Muscle layer of colon (tissue), 2 donors: ENCODE results near the gene SPAG6.

ENCODE experiments used
- H3K27ac ChIP-seq: one replicate; pipeline ENCODE4 v1.7.0; 2013; ENCODE audit warnings: low read depth, mild to moderate bottlenecking, low read length, moderate library complexity
- H3K27me3 ChIP-seq, 2 donors: one replicate each; pipeline ENCODE4 v1.7.0; 2013; ENCODE audit warnings: low read length in 2 of 2, mild to moderate bottlenecking in 2 of 2; ENCODE audit not compliant: insufficient read depth in 2 of 2, control insufficient read depth in 1 of 2
- H3K36me3 ChIP-seq: one replicate; pipeline ENCODE4 v1.7.0; 2013; ENCODE audit warnings: mild to moderate bottlenecking, low read length; ENCODE audit not compliant: insufficient read depth
- H3K4me1 ChIP-seq: one replicate; pipeline ENCODE4 v1.7.0; 2013; ENCODE audit warnings: mild to moderate bottlenecking, low read length; ENCODE audit not compliant: insufficient read depth
- H3K4me3 ChIP-seq, 2 donors: one replicate each; pipeline ENCODE4 v1.7.0; 2013; ENCODE audit warnings: low read length in 2 of 2, low read depth in 1 of 2, mild to moderate bottlenecking in 1 of 2, moderate library complexity in 1 of 2
- H3K9ac ChIP-seq: one replicate; pipeline ENCODE4 v1.7.0; 2013; ENCODE audit warnings: low read length
- H3K9me3 ChIP-seq: one replicate; pipeline ENCODE4 v1.7.0; 2013; ENCODE audit warnings: mild to moderate bottlenecking, low read length
- donor health status: abdominal sarcoma.
- donor health status: Adenocarcinoma of cecum.

Gene SPAG6

DNA sequence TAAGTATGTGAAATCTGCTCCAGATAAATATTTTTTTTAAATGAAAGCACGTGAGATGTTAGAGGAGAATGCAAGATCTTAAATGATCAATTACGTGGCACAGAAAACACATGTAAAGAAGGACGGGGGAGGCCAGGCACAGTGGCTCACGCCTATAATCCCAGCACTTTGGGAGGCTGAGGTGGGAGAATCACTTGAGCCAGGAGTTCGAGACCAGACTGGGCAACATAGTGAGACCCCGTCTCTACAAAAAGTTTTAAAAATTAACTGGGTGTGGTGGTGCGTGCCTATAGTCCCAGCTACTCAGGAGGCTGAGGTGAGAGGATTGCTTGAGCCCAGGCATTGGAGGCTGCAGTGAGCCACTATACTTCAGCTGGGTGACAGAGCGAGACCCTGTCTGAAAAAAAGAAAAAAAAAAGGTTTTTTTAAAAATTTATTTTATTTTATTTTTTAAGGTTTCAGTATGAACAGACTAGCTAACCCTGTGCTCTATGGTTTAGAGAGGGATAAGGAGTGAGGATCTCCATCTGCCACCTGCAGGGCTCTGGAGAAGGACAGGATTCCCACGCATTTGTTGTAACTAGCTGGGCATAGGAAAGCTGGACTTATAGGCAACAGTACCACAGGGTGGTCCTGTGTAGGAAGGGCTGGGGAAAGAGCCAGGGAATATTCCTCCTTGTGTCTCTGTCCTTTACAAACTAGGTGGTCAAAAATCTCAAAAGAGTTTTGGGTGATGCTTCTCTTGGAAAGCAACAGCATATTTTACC lies 113.2 kb downstream of the SPAG6 start:
- H3K9me3 ChIP-seq: no peaks in the 10 kb centered on the region
- H3K4me3 ChIP-seq: no peak overlapping the region
- H3K27me3 ChIP-seq: no peaks in the 10 kb centered on the region
- no peaks in the 10 kb centered on the region for H3K36me3 ChIP-seq
- H3K9ac ChIP-seq: no peak overlapping the region
- H3K4me1 ChIP-seq: no peaks in the 10 kb centered on the region
- H3K27ac ChIP-seq: no peak overlapping the region

DNA sequence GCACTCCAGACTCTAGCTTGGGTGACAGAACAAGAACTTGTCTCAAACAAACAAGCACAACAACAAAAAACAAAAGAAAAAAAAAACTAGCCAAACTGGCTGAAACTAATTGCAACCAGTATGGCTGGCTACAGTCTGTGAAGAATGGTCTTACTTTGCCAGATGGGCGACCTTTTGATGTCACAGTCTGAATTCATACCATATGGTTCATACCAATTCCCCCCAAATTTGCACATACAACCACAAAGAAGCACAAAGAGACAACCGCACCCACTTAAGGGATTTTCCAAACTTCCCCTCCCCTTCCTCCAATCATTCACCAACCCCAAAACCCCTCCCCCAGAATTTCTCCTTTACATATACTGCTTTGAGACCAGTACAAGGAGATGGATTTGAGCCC lies 114.2 kb downstream of the SPAG6 start:
- Histone ChIP-seq H3K27me3 (no peaks in the 10 kb centered on the region), H3K9me3 (no peaks in the 10 kb centered on the region), H3K36me3 (no peaks in the 10 kb centered on the region), H3K4me1 (no peaks in the 10 kb centered on the region), H3K9ac (no peak overlapping the region), H3K4me3 (no peak overlapping the region), H3K27ac (no peak overlapping the region)

GRCh38 chr10:22460101-22460500 lies 114.8 kb downstream of the SPAG6 start:
- Histone ChIP-seq H3K9me3 (no peaks in the 10 kb centered on the region), H3K4me3 (no peak overlapping the region), H3K36me3 (no peaks in the 10 kb centered on the region), H3K4me1 (no peaks in the 10 kb centered on the region), H3K9ac (no peak overlapping the region), H3K27me3 (no peaks in the 10 kb centered on the region), H3K27ac (no peak overlapping the region)

DNA sequence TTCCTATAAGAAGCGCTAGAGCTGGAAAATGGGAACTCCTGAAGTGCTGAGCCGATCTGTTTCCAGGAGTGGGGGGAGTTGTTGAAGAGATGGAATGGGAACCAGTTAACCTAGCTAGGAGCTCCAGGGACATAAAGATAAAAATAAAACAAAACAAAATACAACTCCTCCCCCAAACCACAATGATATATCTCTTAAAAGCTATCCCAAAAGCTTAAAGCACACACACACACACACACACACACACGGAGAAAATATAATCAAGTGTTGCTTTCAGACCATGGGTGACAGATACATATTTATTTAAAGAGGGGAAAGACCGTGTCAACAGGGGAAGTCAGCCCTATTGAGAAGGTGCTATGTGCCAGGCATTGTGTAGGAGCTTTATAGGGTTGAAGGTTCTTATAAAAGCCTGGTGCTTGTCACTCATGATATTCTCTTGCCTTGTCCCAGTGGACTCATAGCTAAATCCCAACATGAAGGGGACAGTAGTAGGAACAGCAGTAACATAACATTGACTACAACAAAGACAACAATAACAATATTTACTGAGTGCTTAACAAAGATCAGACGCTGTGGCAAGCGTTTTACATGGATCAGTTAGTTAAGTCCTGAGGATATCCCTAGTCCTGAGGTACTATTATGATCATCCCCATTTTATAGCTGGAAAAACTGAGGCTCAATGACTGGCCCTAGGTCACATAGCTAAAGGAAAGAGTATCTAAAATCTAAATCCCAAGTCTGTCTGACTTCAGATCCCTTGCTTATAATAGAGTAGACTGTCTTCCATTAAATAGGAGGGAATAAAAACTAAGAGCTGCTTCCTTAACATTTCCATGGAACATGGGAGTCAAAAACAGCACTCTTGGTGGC lies 115.5 kb downstream of the SPAG6 start:
- no peaks in the 10 kb centered on the region for H3K36me3 ChIP-seq
- no peak overlapping the region for H3K4me3 ChIP-seq
- no peaks in the 10 kb centered on the region for H3K4me1 ChIP-seq
- no peaks in the 10 kb centered on the region for H3K9me3 ChIP-seq
- no peaks in the 10 kb centered on the region for H3K27me3 ChIP-seq
- H3K9ac ChIP-seq: no peak overlapping the region
- no peak overlapping the region for H3K27ac ChIP-seq

- H3K27me3 ChIP-seq: no peaks in the 10 kb centered on the region
- no peak overlapping the region for H3K4me3 ChIP-seq
- no peak overlapping the region for H3K9ac ChIP-seq
- no peaks in the 10 kb centered on the region for H3K36me3 ChIP-seq
- no peak overlapping the region for H3K27ac ChIP-seq
- H3K4me1 ChIP-seq: no peaks in the 10 kb centered on the region
- no peaks in the 10 kb centered on the region for H3K9me3 ChIP-seq
These were observed 116.6 kb downstream of the SPAG6 start for GRCh38 chr10:22461891-22462290.

DNA sequence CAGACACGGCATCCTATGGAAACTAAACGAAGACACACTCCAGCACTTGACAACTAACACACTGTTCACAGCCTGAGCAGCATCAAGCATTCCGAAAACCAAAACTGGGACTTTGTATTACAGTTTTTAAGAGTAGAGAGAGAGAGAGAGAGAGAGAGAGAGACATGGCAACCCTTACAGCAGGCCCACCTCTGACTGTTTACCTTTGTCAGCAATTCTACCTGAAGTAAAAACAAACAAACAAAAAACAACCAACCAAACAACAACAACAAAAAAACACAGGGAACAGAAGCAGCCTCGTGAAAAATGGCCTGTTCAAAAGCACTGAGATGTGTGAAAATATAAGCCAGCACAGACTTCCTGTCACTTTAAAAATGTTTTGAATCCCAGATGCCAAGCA lies 118.0 kb downstream of the SPAG6 start:
- Histone ChIP-seq H3K27me3 (no peaks in the 10 kb centered on the region), H3K4me1 (no peaks in the 10 kb centered on the region), H3K9ac (no peak overlapping the region), H3K9me3 (no peaks in the 10 kb centered on the region), H3K27ac (no peak overlapping the region), H3K4me3 (no peak overlapping the region), H3K36me3 (no peaks in the 10 kb centered on the region)

- Histone ChIP-seq H3K9ac (no peak overlapping the region), H3K4me1 (no peaks in the 10 kb centered on the region), H3K9me3 (no peaks in the 10 kb centered on the region), H3K4me3 (no peak overlapping the region), H3K36me3 (no peaks in the 10 kb centered on the region), H3K27ac (no peak overlapping the region), H3K27me3 (no peaks in the 10 kb centered on the region)
These were observed 119.8 kb downstream of the SPAG6 start for GRCh38 chr10:22464966-22465629.

DNA sequence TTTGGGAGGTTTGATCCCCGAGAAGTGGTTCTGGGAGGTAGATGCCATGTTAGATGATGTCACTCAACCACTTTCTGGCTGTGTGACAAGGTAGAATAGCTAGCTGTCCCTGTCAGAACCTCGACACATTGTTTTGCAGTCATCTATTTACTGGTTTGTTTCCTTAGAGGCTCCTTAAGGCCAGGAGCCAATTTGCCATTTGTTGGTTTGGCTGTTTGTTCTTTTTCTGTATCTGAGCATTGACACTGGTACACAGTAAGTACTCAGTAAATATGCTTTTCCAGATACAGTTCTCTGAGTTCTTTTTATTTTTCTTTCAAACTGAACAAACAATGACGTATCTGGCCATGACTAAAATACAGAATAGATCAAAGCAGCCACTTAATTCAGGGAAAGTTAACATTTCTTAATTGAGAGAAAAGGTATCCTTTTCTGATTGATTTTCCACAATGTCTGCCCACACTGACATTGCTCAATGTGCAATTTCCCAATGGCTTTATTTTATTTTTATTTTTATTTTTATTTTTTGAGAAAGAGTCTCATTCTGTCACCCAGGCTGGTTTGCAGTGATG lies 121.6 kb downstream of the SPAG6 start:
- no peaks in the 10 kb centered on the region for H3K27me3 ChIP-seq
- no peaks in the 10 kb centered on the region for H3K4me1 ChIP-seq
- no peak overlapping the region for H3K27ac ChIP-seq
- no peaks in the 10 kb centered on the region for H3K9me3 ChIP-seq
- no peak overlapping the region for H3K4me3 ChIP-seq
- H3K36me3 ChIP-seq: no peaks in the 10 kb centered on the region
- H3K9ac ChIP-seq: no peak overlapping the region
